Liver (tissue), 9 donors: Measurements from ENCODE around the gene NCAM1. TPM values are rescaled to one million over a fixed set of nuclear protein-coding genes. Genes with fewer than 3 reads are reported as not detected.

Source experiments
- DNase-seq: peaks from one replicate; pipeline ENCODE4 v3.0.0-alpha.2; 2017; ENCODE audit warnings: low spot score
- H3K27ac ChIP-seq, 2 donors: one replicate each; pipeline ENCODE4 v1.7.0; 2013; ENCODE audit warnings: inconsistent platforms in 2 of 2, low read length in 2 of 2, control low read depth in 1 of 2, low read depth in 1 of 2, mild to moderate bottlenecking in 1 of 2
- H3K27me3 ChIP-seq, 4 donors: one replicate each; pipeline versions ENCODE4 v1.6.1 to v1.7.0; 2013; ENCODE audit warnings: low read length in 3 of 4, inconsistent platforms in 1 of 4, mild to moderate bottlenecking in 1 of 4, moderate library complexity in 1 of 4; ENCODE audit not compliant: control insufficient read depth in 4 of 4, insufficient read depth in 4 of 4
- H3K36me3 ChIP-seq, 4 donors: one replicate each; pipeline versions ENCODE4 v1.6.1 to v1.7.0; 2013; ENCODE audit warnings: low read length in 3 of 4, mild to moderate bottlenecking in 3 of 4, low read depth in 1 of 4, moderate library complexity in 1 of 4; ENCODE audit not compliant: control insufficient read depth in 4 of 4, insufficient read depth in 3 of 4
- H3K4me1 ChIP-seq, 4 donors: one replicate each; pipeline versions ENCODE4 v1.6.1 to v1.7.0; 2013; ENCODE audit warnings: low read length in 3 of 4, mild to moderate bottlenecking in 3 of 4, moderate library complexity in 1 of 4; ENCODE audit not compliant: control insufficient read depth in 4 of 4, insufficient read depth in 4 of 4
- H3K4me3 ChIP-seq, 3 donors: one replicate each; pipeline versions ENCODE4 v1.6.1 to v1.7.0; 2013; ENCODE audit warnings: low read length in 3 of 3, control low read depth in 1 of 3, low read depth in 1 of 3, mild to moderate bottlenecking in 1 of 3
- H3K9ac ChIP-seq, 2 donors: one replicate each; pipeline ENCODE4 v1.7.0; 2013; ENCODE audit warnings: low read length in 2 of 2, mild to moderate bottlenecking in 2 of 2, moderate library complexity in 2 of 2, control low read depth in 1 of 2, low read depth in 1 of 2
- H3K9me3 ChIP-seq, 4 donors: one replicate each; pipeline versions ENCODE4 v1.6.1 to v1.7.0; 2013; ENCODE audit warnings: low read length in 3 of 4; ENCODE audit not compliant: control insufficient read depth in 4 of 4
- EGR1 ChIP-seq, 2 donors: IDR thresholded peaks; 2 replicates each; pipeline ENCODE4 v1.6.1; 2016 to 2018; ENCODE audit warnings: antibody characterized with exemption in 2 of 2, low read depth in 2 of 2
- FOXA1 ChIP-seq: IDR thresholded peaks from 2 replicates; pipeline ENCODE4 v1.6.1; 2016; ENCODE audit warnings: antibody characterized with exemption
- FOXA2 ChIP-seq: IDR thresholded peaks from 2 replicates; pipeline ENCODE4 v1.6.1; 2016; ENCODE audit warnings: antibody characterized with exemption
- GABPA ChIP-seq, 2 donors: IDR thresholded peaks in 1 of 2; conservative IDR thresholded peaks in 1 of 2; 2 replicates each; pipeline ENCODE4 v1.6.1; 2016; ENCODE audit warnings: antibody characterized with exemption in 2 of 2, mild to moderate bottlenecking in 1 of 2, moderate library complexity in 1 of 2
- HNF4A ChIP-seq, 2 donors: conservative IDR thresholded peaks; 2 replicates each; pipeline ENCODE4 v1.6.1; 2016; ENCODE audit warnings: antibody characterized with exemption in 2 of 2, mild to moderate bottlenecking in 2 of 2
- HNF4G ChIP-seq: IDR thresholded peaks from 2 replicates; pipeline ENCODE4 v1.6.1; 2016; ENCODE audit warnings: antibody characterized with exemption
- JUND ChIP-seq, 2 donors: IDR thresholded peaks; 2 replicates each; pipeline ENCODE4 v1.6.1; 2016; ENCODE audit warnings: antibody characterized with exemption in 2 of 2
- NR2F2 ChIP-seq: IDR thresholded peaks from 2 replicates; pipeline ENCODE4 v1.6.1; 2016; ENCODE audit warnings: antibody characterized with exemption
- RAD21 ChIP-seq, 2 donors: IDR thresholded peaks; 2 replicates each; pipeline ENCODE4 v1.6.1; 2016; ENCODE audit warnings: antibody characterized with exemption in 2 of 2, mild to moderate bottlenecking in 2 of 2
- SP1 ChIP-seq: IDR thresholded peaks from 2 replicates; pipeline ENCODE4 v1.6.1; 2018; ENCODE audit warnings: antibody characterized with exemption, mild to moderate bottlenecking
- TAF1 ChIP-seq: conservative IDR thresholded peaks from 2 replicates; pipeline ENCODE4 v1.6.1; 2016; ENCODE audit warnings: antibody characterized with exemption, mild to moderate bottlenecking
- YY1 ChIP-seq: IDR thresholded peaks from 2 replicates; pipeline ENCODE4 v1.6.1; 2016; ENCODE audit warnings: antibody characterized with exemption, mild to moderate bottlenecking
- WGBS: extraction: QIAGEN DNeasy Blood & Tissue Kit; methylation state at CpG from one replicate; pipeline ENCODE4 v1.1.7; 2013; 5-methylcytosine and 5-hydroxymethylcytosine counted together
- polyA plus RNA-seq, 2 donors: library from polyadenylated mRNA; stranded (reverse) in 1 of 2; unstranded in 1 of 2; fragments of 200-250 nt in 1 of 2; fragments of >200 nt in 1 of 2; fragmentation: Nextera tagmentation in 1 of 2; extraction: Ambion mirVana in 1 of 2; gene quantifications; one replicate each; pipeline versions ENCODE4 v1.2.1 to v1.2.3, GENCODE V29; 2013 to 2015
- total RNA-seq, 2 donors: library from RNA; depleted of rRNA; stranded (reverse); fragments of >200 nt; gene quantifications; one replicate each; pipeline ENCODE4 v1.2.3, GENCODE V29; 2014
- TF ChIP-seq, protein P1 (sequence below): fragments of 150-350 bp; IDR thresholded peaks from 2 replicates; pipeline ENCODE4 v1.5.1; 2017; ENCODE audit warnings: improper control_type of control experiment, low read depth, low read length; ENCODE audit not compliant: missing input control
- TF ChIP-seq, protein P2 (sequence below): IDR thresholded peaks from 2 replicates; pipeline ENCODE4 v1.6.1; 2016; ENCODE audit warnings: antibody characterized with exemption
- TF ChIP-seq, protein P3 (sequence below): IDR thresholded peaks from 2 replicates; pipeline ENCODE4 v1.6.1; 2016; ENCODE audit warnings: antibody characterized with exemption, mild to moderate bottlenecking
- TF ChIP-seq, protein P4 (sequence below): IDR thresholded peaks from 2 replicates; pipeline ENCODE4 v1.6.1; 2016; ENCODE audit warnings: antibody characterized with exemption
- TF ChIP-seq, protein P5 (sequence below): IDR thresholded peaks from 2 replicates; pipeline ENCODE4 v1.6.1; 2016; ENCODE audit warnings: antibody characterized with exemption
- donor health status: healthy.
- donor health status: healthy.
- donor health status: healthy.
- donor health status: healthy.
- donor health status: healthy.

NCAM1 gene
- total and polyA plus RNA-seq, 4 donors, result 0.65 to 2.1 (median 0.88) TPM

DNA sequence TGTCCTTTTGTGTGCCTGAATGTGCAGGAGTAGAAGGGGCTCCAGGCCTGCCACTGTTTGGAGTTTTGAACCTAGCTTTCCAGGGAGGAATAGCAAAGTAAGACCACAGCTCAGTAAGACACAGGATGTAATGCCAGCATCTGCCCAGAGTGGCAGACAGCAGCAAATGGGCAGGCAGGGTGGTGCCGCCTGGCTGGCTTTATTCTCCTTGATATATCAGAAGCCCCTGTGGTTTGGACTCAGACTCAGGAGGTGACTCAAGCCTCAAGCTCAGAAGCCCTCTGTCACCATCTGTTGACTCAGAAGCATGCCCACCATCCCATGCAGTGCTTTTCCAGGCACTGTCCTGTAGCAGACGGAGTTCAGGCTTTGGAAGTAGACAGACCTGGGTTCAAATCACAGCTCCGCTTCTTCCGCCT, 280.4 kb downstream of the NCAM1 start:
- Histone ChIP-seq H3K27ac (no peak overlapping the region), H3K4me3 (no peak overlapping the region)

DNA sequence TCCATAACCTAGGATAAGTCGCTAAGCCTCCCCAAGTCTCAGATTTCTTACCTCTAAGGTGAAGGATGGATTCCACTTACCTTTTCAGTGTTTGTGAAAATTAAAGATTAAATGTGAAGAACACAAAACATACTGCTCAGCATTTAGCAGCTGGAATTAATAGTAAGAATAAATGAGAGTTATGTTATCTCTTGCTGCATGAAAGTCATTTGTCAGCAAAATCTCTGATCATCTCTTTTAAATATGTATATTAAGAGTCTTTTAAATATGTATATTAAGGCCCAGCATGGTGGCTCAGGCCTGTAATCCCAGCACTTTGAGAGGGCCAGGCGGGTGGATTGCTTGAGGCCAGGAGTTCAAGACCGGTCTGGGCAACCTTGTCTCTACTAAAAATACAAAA, 280.8 kb downstream of the NCAM1 start:
- no peak for DNase-seq
- Histone ChIP-seq H3K9me3 (no peaks in the 10 kb centered on the region), H3K4me1 (no peaks in the 10 kb centered on the region), H3K4me3 (no peak overlapping the region), H3K27ac (no peak overlapping the region), H3K9ac (no peak overlapping the region), H3K36me3 (no peaks in the 10 kb centered on the region), H3K27me3 (peaks cover 0 to 8% (median 1%) of the 10 kb centered on the region in 4 donors)
- TF ChIP-seq JUND (IDR thresholded peaks at IDR 0.05), result no peak
- TF ChIP-seq SP1, result no peak
- TF ChIP-seq HNF4A (conservative IDR thresholded peaks at IDR 0.05), result no peak
- no peak for TF ChIP-seq HNF4G
- TF ChIP-seq, protein P1, sequence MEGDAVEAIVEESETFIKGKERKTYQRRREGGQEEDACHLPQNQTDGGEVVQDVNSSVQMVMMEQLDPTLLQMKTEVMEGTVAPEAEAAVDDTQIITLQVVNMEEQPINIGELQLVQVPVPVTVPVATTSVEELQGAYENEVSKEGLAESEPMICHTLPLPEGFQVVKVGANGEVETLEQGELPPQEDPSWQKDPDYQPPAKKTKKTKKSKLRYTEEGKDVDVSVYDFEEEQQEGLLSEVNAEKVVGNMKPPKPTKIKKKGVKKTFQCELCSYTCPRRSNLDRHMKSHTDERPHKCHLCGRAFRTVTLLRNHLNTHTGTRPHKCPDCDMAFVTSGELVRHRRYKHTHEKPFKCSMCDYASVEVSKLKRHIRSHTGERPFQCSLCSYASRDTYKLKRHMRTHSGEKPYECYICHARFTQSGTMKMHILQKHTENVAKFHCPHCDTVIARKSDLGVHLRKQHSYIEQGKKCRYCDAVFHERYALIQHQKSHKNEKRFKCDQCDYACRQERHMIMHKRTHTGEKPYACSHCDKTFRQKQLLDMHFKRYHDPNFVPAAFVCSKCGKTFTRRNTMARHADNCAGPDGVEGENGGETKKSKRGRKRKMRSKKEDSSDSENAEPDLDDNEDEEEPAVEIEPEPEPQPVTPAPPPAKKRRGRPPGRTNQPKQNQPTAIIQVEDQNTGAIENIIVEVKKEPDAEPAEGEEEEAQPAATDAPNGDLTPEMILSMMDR, result no peak
- 93% methylated on average over 3 of the region's 3 CpGs for WGBS

More for the DNA sequence above, 280.4 kb downstream of the NCAM1 start:
- no peaks in the 10 kb centered on the region for H3K4me1 ChIP-seq
- H3K27me3 ChIP-seq, result peaks cover 0 to 8% (median 1%) of the 10 kb centered on the region in 4 donors
- H3K9ac ChIP-seq, result no peak overlapping the region
- H3K36me3 ChIP-seq, result no peaks in the 10 kb centered on the region
- DNase-seq, result no peak
- 93% methylated on average over 4 of the region's 4 CpGs for WGBS
- no peaks in the 10 kb centered on the region for H3K9me3 ChIP-seq
- TF ChIP-seq JUND (IDR thresholded peaks at IDR 0.05) (no peak), NR2F2 (no peak), YY1 (no peak), HNF4A (conservative IDR thresholded peaks at IDR 0.05) (no peak)
- TF ChIP-seq, protein P2, sequence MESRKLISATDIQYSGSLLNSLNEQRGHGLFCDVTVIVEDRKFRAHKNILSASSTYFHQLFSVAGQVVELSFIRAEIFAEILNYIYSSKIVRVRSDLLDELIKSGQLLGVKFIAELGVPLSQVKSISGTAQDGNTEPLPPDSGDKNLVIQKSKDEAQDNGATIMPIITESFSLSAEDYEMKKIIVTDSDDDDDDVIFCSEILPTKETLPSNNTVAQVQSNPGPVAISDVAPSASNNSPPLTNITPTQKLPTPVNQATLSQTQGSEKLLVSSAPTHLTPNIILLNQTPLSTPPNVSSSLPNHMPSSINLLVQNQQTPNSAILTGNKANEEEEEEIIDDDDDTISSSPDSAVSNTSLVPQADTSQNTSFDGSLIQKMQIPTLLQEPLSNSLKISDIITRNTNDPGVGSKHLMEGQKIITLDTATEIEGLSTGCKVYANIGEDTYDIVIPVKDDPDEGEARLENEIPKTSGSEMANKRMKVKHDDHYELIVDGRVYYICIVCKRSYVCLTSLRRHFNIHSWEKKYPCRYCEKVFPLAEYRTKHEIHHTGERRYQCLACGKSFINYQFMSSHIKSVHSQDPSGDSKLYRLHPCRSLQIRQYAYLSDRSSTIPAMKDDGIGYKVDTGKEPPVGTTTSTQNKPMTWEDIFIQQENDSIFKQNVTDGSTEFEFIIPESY, result no peak

DNA sequence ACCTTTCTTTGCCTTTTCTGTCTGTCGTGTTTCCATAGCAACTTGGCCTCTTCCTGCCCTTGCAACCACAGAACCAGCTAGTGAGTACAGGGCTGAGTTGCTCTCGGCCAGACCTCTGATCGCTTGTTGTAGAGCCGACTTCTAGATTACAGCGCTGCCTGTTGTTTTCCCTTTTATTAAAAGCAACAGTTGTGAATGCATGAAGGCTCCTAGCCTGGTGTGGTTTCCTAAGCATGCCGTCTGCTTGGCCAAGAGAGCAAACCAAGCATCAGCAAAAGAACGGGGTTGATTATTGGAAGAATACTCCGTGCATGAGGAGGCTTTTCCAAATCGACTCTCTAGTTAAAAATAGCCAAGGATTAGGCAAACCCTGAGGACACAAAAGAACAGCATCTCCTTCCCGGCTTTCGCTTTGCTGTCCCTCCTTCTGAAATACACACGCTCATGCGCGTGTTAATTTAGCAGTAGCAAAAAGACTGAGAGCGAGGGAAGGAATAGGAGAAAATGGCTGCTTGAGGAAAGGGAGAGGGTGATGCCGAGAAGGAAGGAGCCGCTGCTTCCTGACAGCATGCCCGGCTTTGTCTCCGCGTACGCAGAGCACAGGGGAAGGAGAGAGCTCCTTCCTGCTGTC, 281.7 kb downstream of the NCAM1 start:
- H3K4me3 ChIP-seq, result no peak overlapping the region
- WGBS, result 49% methylated on average over 21 of the region's 21 CpGs
- peaks cover 0 to 11% (median 1%) of the 10 kb centered on the region in 4 donors for H3K27me3 ChIP-seq
- no peaks in the 10 kb centered on the region for H3K9me3 ChIP-seq
- no peaks in the 10 kb centered on the region for H3K4me1 ChIP-seq
- H3K36me3 ChIP-seq, result no peaks in the 10 kb centered on the region
- no peak overlapping the region for H3K9ac ChIP-seq
- no peak for DNase-seq
- no peak overlapping the region for H3K27ac ChIP-seq
- TF ChIP-seq JUND (IDR thresholded peaks at IDR 0.05) (no peak), SP1 (no peak), FOXA2 (no peak), RAD21 (IDR thresholded peaks at IDR 0.05) (no peak), GABPA (IDR thresholded peaks at IDR 0.05 in 1 of 2, conservative IDR thresholded peaks at IDR 0.05 in 1 of 2) (no peak), NR2F2 (no peak), YY1 (no peak), TAF1 (no peak), HNF4A (conservative IDR thresholded peaks at IDR 0.05) (no peak), EGR1 (IDR thresholded peaks at IDR 0.05; ENCODE audit: low read depth in 2 of 2) (no peak), FOXA1 (no peak)
- TF ChIP-seq, protein P3, sequence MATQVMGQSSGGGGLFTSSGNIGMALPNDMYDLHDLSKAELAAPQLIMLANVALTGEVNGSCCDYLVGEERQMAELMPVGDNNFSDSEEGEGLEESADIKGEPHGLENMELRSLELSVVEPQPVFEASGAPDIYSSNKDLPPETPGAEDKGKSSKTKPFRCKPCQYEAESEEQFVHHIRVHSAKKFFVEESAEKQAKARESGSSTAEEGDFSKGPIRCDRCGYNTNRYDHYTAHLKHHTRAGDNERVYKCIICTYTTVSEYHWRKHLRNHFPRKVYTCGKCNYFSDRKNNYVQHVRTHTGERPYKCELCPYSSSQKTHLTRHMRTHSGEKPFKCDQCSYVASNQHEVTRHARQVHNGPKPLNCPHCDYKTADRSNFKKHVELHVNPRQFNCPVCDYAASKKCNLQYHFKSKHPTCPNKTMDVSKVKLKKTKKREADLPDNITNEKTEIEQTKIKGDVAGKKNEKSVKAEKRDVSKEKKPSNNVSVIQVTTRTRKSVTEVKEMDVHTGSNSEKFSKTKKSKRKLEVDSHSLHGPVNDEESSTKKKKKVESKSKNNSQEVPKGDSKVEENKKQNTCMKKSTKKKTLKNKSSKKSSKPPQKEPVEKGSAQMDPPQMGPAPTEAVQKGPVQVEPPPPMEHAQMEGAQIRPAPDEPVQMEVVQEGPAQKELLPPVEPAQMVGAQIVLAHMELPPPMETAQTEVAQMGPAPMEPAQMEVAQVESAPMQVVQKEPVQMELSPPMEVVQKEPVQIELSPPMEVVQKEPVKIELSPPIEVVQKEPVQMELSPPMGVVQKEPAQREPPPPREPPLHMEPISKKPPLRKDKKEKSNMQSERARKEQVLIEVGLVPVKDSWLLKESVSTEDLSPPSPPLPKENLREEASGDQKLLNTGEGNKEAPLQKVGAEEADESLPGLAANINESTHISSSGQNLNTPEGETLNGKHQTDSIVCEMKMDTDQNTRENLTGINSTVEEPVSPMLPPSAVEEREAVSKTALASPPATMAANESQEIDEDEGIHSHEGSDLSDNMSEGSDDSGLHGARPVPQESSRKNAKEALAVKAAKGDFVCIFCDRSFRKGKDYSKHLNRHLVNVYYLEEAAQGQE, result no peak
- TF ChIP-seq, protein P4, sequence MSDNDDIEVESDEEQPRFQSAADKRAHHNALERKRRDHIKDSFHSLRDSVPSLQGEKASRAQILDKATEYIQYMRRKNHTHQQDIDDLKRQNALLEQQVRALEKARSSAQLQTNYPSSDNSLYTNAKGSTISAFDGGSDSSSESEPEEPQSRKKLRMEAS, result no peak
- TF ChIP-seq, protein P5, sequence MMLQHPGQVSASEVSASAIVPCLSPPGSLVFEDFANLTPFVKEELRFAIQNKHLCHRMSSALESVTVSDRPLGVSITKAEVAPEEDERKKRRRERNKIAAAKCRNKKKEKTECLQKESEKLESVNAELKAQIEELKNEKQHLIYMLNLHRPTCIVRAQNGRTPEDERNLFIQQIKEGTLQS, result no peak
- TF ChIP-seq, protein P2, result no peak
